ENCODE data around the gene ACTMAP.

ACTMAP gene

GRCh38 chr19:40783711-40784110 lies 33.4 kb upstream of the ACTMAP start:
- Histone ChIP-seq H3K4me1 (peaks cover 0 to 10% (median 6%) of the 10 kb centered on the region in 4 donors), H3K4me3 (no peak overlapping the region), H3K36me3 (peaks cover 9 to 58% (median 16%) of the 10 kb centered on the region in 3 donors), H3K27me3 (no peaks in the 10 kb centered on the region), H3K27ac (no peak overlapping the region), H3K9me3 (no peaks in the 10 kb centered on the region)
- intact Hi-C loops (cut with DNase I; ENCODE audit: low total_unique reads): no loop called here
- no peak for DNase-seq
- TF ChIP-seq CTCF (IDR thresholded peaks at IDR 0.05): no peak

GRCh38 chr19:40781140-40781539 lies 30.9 kb upstream of the ACTMAP start:
- TF ChIP-seq CTCF (IDR thresholded peaks at IDR 0.05): no peak
- Histone ChIP-seq H3K27me3 (no peaks in the 10 kb centered on the region), H3K9me3 (no peaks in the 10 kb centered on the region), H3K27ac (no peak overlapping the region), H3K36me3 (peaks cover 5 to 34% (median 6%) of the 10 kb centered on the region in 3 donors), H3K4me3 (no peak overlapping the region), H3K4me1 (peaks cover 0 to 22% (median 14%) of the 10 kb centered on the region in 4 donors)
- DNase-seq: no peak
- intact Hi-C loops (cut with DNase I; ENCODE audit: low total_unique reads): no loop called here

- H3K9me3 ChIP-seq: no peaks in the 10 kb centered on the region
- no peak overlapping the region for H3K4me3 ChIP-seq
- H3K4me1 ChIP-seq: peaks cover 0 to 22% (median 14%) of the 10 kb centered on the region in 4 donors
- no peak for TF ChIP-seq CTCF (IDR thresholded peaks at IDR 0.05)
- no peak for DNase-seq
- H3K27ac ChIP-seq: no peak overlapping the region
- no peaks in the 10 kb centered on the region for H3K27me3 ChIP-seq
- intact Hi-C loops (cut with DNase I; ENCODE audit: low total_unique reads): no loop called here
- peaks cover 0 to 30% (median 6%) of the 10 kb centered on the region in 3 donors for H3K36me3 ChIP-seq
Observed at GRCh38 chr19:40780582-40780981, 30.3 kb upstream of the ACTMAP start.

- intact Hi-C loops (cut with DNase I; ENCODE audit: low total_unique reads): no loop called here
- Histone ChIP-seq H3K4me3 (peak overlapping the region; percentile 58 to 86), H3K4me1 (peaks cover 0 to 22% (median 14%) of the 10 kb centered on the region in 4 donors), H3K36me3 (peaks cover 0 to 13% (median 3%) of the 10 kb centered on the region in 3 donors), H3K9me3 (no peaks in the 10 kb centered on the region), H3K27ac (peak overlapping the region; percentile 88 to 95), H3K27me3 (no peaks in the 10 kb centered on the region)
- TF ChIP-seq CTCF (IDR thresholded peaks at IDR 0.05): no peak
- no peak for DNase-seq
Observed at GRCh38 chr19:40778706-40779284, 28.5 kb upstream of the ACTMAP start.

GRCh38 chr19:40777937-40778705 lies 27.8 kb upstream of the ACTMAP start, which contains the start of gene RAB4B:
Gene RAB4B (plus strand): TSS chr19:40778247. CDS start chr19:40778376, 129 bp downstream.
- Histone ChIP-seq H3K27me3 (no peaks in the 10 kb centered on the region), H3K4me1 (peaks cover 0 to 22% (median 14%) of the 10 kb centered on the region in 4 donors), H3K4me3 (peak within 1 kb of the TSS; percentile 58 to 86), H3K9me3 (no peaks in the 10 kb centered on the region), H3K36me3 (peaks cover 0 to 6% (median 0%) of the 10 kb centered on the region in 3 donors), H3K27ac (peak within 1 kb of the TSS; percentile 88 to 95)
- peak in 1 of 2 experiments; percentile 21 for TF ChIP-seq CTCF (IDR thresholded peaks at IDR 0.05)
- DNase-seq: peak; percentile 100
- intact Hi-C loops (cut with DNase I; ENCODE audit: low total_unique reads): no loop called here
